Neural progenitor cell (in vitro differentiated cells): ENCODE results near the gene R3HDM1. TPM values are rescaled to one million over a fixed set of nuclear protein-coding genes. Genes with fewer than 3 reads are reported as not detected.

Experiments used
- DNase-seq: peaks from one replicate; pipeline ENCODE4 v3.0.0-alpha.2; 2016; ENCODE audit warnings: low spot score
- H2AFZ ChIP-seq: fragments of 200-600 bp; sonication (generic); replicated peaks from 2 replicates; pipeline ENCODE4 v1.6.1; 2016; ENCODE audit warnings: antibody characterized with exemption
- H3F3A ChIP-seq: fragments of 200-600 bp; sonication (generic); 2 replicates; pipeline ENCODE4 v1.6.1; 2016; ENCODE audit warnings: antibody characterized with exemption, low read depth
- H3K27ac ChIP-seq: fragments of 200-600 bp; sonication (generic); 2 replicates; pipeline ENCODE4 v1.5.1; 2016; ENCODE audit warnings: mild to moderate bottlenecking
- H3K27me3 ChIP-seq: fragments of 200-600 bp; sonication (generic); 2 replicates; pipeline ENCODE4 v1.6.1; 2016; ENCODE audit warnings: mild to moderate bottlenecking, moderate library complexity
- H3K36me3 ChIP-seq: fragments of 200-600 bp; sonication (generic); 2 replicates; pipeline ENCODE4 v1.5.1; 2016
- H3K4me1 ChIP-seq: fragments of 200-600 bp; sonication (generic); 2 replicates; pipeline ENCODE4 v1.6.1; 2016; ENCODE audit warnings: mixed run types
- H3K4me2 ChIP-seq: fragments of 200-600 bp; sonication (generic); 2 replicates; pipeline ENCODE4 v1.6.1; 2016
- H3K4me3 ChIP-seq: fragments of 200-600 bp; sonication (generic); 2 replicates; pipeline ENCODE4 v1.5.1; 2016
- H3K79me2 ChIP-seq: fragments of 200-600 bp; sonication (generic); 2 replicates; pipeline ENCODE4 v1.6.1; 2016; ENCODE audit warnings: low read depth
- H3K9ac ChIP-seq: fragments of 200-600 bp; sonication (generic); 2 replicates; pipeline ENCODE4 v1.6.1; 2016
- H3K9me3 ChIP-seq: fragments of 200-600 bp; sonication (generic); 2 replicates; pipeline ENCODE4 v1.5.1; 2016; ENCODE audit warnings: low read depth
- H4K20me1 ChIP-seq: fragments of 200-600 bp; sonication (generic); 2 replicates; pipeline ENCODE4 v1.6.1; 2016; ENCODE audit warnings: low read depth
- H3K27ac Mint-ChIP-seq: 3 replicates; pipeline ENCODE4 v1.8.0; 2021; ENCODE audit warnings: mixed read lengths
- H3K27me3 Mint-ChIP-seq: 2 replicates; pipeline ENCODE4 v1.8.0; 2022; ENCODE audit warnings: low read depth, mild to moderate bottlenecking, inconsistent platforms, moderate library complexity, mixed read lengths; ENCODE audit not compliant: insufficient read depth
- H3K36me3 Mint-ChIP-seq: 3 replicates; pipeline ENCODE4 v1.8.0; 2021; ENCODE audit warnings: mixed read lengths
- H3K4me1 Mint-ChIP-seq: 3 replicates; pipeline ENCODE4 v1.8.0; 2021; ENCODE audit warnings: mixed read lengths
- H3K4me3 Mint-ChIP-seq: 3 replicates; pipeline ENCODE4 v1.8.0; 2021; ENCODE audit warnings: mild to moderate bottlenecking, moderate library complexity, mixed read lengths
- H3K9me3 Mint-ChIP-seq: 3 replicates; pipeline ENCODE4 v1.8.0; 2020; ENCODE audit warnings: mixed read lengths
- EZH2 ChIP-seq: fragments of 200-600 bp; sonication (generic); IDR thresholded peaks from 2 replicates; pipeline ENCODE4 v1.6.1; 2017; ENCODE audit warnings: antibody characterized with exemption, mild to moderate bottlenecking, moderate library complexity
- EZH2phosphoT487 ChIP-seq: fragments of 200-600 bp; sonication (generic); IDR thresholded peaks from 2 replicates; pipeline ENCODE4 v1.6.1; 2017; ENCODE audit warnings: antibody characterized with exemption
- total RNA-seq: library from RNA; depleted of rRNA; stranded (reverse); fragments of >200 nt; gene quantifications from 2 replicates; pipeline ENCODE4 v1.2.3, GENCODE V29; 2015; ENCODE audit warnings: low replicate concordance
- TF ChIP-seq, protein P1 (sequence below): fragments of 200-600 bp; sonication (generic); IDR thresholded peaks from 2 replicates; pipeline ENCODE4 v1.5.1; 2017; ENCODE audit warnings: antibody characterized with exemption, mild to moderate bottlenecking

R3HDM1 gene
- total RNA-seq, 1 donor from 2014 or later, result 49.4 TPM

DNA sequence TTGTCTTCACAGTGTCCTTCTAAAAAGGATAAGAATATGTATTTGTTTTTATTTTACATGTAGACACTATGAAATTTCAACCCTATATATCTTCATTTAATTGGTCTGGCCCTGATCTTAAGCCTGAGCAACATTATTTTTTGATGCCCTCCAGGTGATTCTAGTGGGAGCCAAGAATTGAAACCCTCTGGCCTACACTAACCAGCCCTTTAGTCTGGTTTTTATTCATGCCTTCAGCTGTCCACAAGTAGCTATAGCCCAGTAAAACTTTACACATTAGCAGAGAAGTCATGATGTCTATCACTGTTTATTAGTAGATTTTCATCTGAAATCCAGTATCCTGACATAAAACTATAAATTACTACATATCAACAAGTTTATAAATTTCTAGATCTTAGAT, 157.7 kb downstream of the R3HDM1 start:
- H3K9me3 ChIP-seq, result no peaks in the 10 kb centered on the region
- H3K27ac ChIP-seq, result no peak overlapping the region
- TF ChIP-seq, protein P1, sequence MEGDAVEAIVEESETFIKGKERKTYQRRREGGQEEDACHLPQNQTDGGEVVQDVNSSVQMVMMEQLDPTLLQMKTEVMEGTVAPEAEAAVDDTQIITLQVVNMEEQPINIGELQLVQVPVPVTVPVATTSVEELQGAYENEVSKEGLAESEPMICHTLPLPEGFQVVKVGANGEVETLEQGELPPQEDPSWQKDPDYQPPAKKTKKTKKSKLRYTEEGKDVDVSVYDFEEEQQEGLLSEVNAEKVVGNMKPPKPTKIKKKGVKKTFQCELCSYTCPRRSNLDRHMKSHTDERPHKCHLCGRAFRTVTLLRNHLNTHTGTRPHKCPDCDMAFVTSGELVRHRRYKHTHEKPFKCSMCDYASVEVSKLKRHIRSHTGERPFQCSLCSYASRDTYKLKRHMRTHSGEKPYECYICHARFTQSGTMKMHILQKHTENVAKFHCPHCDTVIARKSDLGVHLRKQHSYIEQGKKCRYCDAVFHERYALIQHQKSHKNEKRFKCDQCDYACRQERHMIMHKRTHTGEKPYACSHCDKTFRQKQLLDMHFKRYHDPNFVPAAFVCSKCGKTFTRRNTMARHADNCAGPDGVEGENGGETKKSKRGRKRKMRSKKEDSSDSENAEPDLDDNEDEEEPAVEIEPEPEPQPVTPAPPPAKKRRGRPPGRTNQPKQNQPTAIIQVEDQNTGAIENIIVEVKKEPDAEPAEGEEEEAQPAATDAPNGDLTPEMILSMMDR, result no peak
- no peak for TF ChIP-seq EZH2phosphoT487
- no peak for TF ChIP-seq EZH2
- no peak overlapping the region for H3K4me3 Mint-ChIP-seq
- peaks cover 4% of the 10 kb centered on the region for H3K27me3 Mint-ChIP-seq
- peaks cover 14% of the 10 kb centered on the region for H3K36me3 ChIP-seq
- no peaks in the 10 kb centered on the region for H3K4me1 Mint-ChIP-seq
- no peaks in the 10 kb centered on the region for H3K9me3 Mint-ChIP-seq
- H3K4me1 ChIP-seq, result peaks cover 7% of the 10 kb centered on the region
- no peak overlapping the region for H3K4me2 ChIP-seq
- H3K4me3 ChIP-seq, result no peak overlapping the region
- no peak overlapping the region for H3K9ac ChIP-seq
- no peaks in the 10 kb centered on the region for H3K79me2 ChIP-seq
- no peaks in the 10 kb centered on the region for H3K27me3 ChIP-seq
- no peak for DNase-seq
- peaks cover 5% of the 10 kb centered on the region for H3K36me3 Mint-ChIP-seq
- no peak overlapping the region for H3K27ac Mint-ChIP-seq
- no peaks in the 10 kb centered on the region for H3F3A ChIP-seq
- H4K20me1 ChIP-seq, result no peaks in the 10 kb centered on the region
- H2AFZ ChIP-seq, result no peak overlapping the region

DNA sequence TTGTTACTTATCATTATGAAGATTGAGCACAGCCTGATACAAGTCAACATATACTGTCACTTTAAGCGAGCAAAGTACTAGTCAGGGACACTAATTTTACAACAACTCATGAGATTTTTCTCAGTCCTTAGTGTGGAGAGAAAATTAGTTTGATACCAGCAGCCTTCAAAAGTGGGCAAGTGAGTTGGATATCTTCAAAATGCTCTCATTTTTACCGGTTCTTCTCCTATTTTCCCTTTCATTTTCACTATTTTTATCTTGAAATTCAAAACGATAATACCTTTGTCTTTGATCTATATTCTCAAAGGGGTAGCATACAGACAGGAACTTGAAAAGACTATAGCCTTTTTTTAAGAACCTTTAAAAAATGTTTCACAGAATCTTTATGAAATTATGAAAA, 158.4 kb downstream of the R3HDM1 start:
- H3K27ac Mint-ChIP-seq, result no peak overlapping the region

DNA sequence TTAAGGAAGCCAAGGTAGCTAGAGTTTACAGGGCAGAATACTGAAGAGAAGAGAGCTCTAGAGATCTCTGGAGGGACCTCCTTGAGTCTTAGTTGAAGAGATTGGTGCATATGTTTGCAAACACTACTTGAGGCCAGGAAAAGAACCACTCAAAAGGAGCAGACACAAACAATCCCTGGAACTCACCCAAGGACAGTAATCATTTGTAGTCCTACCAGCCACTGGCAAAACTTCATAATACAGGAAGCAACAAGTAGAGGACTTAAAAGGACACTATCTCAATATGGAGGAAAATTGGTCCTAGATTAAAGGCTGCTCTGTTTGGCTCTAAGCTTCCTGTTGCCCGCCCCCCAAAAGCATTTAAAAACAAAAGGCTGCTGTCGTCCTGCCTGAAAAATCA, 163.4 kb downstream of the R3HDM1 start:
- Histone ChIP-seq H3K79me2 (no peaks in the 10 kb centered on the region), H3K4me2 (no peak overlapping the region), H3K4me1 (peaks cover 4% of the 10 kb centered on the region), H3F3A (no peaks in the 10 kb centered on the region), H3K4me3 (no peak overlapping the region), H3K36me3 (peaks cover 6% of the 10 kb centered on the region), H3K9me3 (no peaks in the 10 kb centered on the region), H3K27me3 (no peaks in the 10 kb centered on the region), H4K20me1 (no peaks in the 10 kb centered on the region), H2AFZ (no peak overlapping the region), H3K27ac (no peak overlapping the region), H3K9ac (no peak overlapping the region)
- TF ChIP-seq EZH2 (no peak), EZH2phosphoT487 (no peak)
- TF ChIP-seq, protein P1, result no peak
- no peaks in the 10 kb centered on the region for H3K9me3 Mint-ChIP-seq
- H3K27ac Mint-ChIP-seq, result no peak overlapping the region
- DNase-seq, result no peak
- peaks cover 9% of the 10 kb centered on the region for H3K36me3 Mint-ChIP-seq
- no peaks in the 10 kb centered on the region for H3K4me1 Mint-ChIP-seq
- no peak overlapping the region for H3K4me3 Mint-ChIP-seq
- H3K27me3 Mint-ChIP-seq, result no peaks in the 10 kb centered on the region

More for the DNA sequence above, 158.4 kb downstream of the R3HDM1 start:
- Mint-ChIP-seq H3K27me3 (peaks cover 4% of the 10 kb centered on the region), H3K4me1 (no peaks in the 10 kb centered on the region), H3K36me3 (peaks cover 5% of the 10 kb centered on the region), H3K9me3 (no peaks in the 10 kb centered on the region), H3K4me3 (no peak overlapping the region)
- no peaks in the 10 kb centered on the region for H3F3A ChIP-seq
- H3K9me3 ChIP-seq, result no peaks in the 10 kb centered on the region
- H3K27me3 ChIP-seq, result no peaks in the 10 kb centered on the region
- peaks cover 14% of the 10 kb centered on the region for H3K36me3 ChIP-seq
- H3K9ac ChIP-seq, result no peak overlapping the region
- H3K79me2 ChIP-seq, result no peaks in the 10 kb centered on the region
- no peak overlapping the region for H3K4me3 ChIP-seq
- H3K27ac ChIP-seq, result no peak overlapping the region
- H3K4me2 ChIP-seq, result no peak overlapping the region
- no peak overlapping the region for H2AFZ ChIP-seq
- DNase-seq, result no peak
- no peaks in the 10 kb centered on the region for H4K20me1 ChIP-seq
- TF ChIP-seq EZH2, result no peak
- TF ChIP-seq, protein P1, result no peak
- no peak for TF ChIP-seq EZH2phosphoT487
- peaks cover 10% of the 10 kb centered on the region for H3K4me1 ChIP-seq
